SK-N-MC (cell line): ENCODE measurements around the gene SSTR1.

Experiments
- EZH2 ChIP-seq: fragments of 200-600 bp; sonication (generic); IDR thresholded peaks from one replicate; pipeline ENCODE4 v1.6.1; 2017; ENCODE audit warnings: antibody characterized with exemption
- FOXP2 ChIP-seq: optimal IDR thresholded peaks from 2 replicates; pipeline ENCODE3; 2011; ENCODE audit warnings: mild to moderate bottlenecking, moderate library complexity; ENCODE audit not compliant: insufficient read depth; ENCODE audit errors: extremely low read length, control extremely low read depth
- POLR2AphosphoS5 ChIP-seq: IDR thresholded peaks from 2 replicates; pipeline ENCODE4 v1.6.1; 2012; ENCODE audit warnings: mild to moderate bottlenecking, low read depth, low read length, borderline replicate concordance

DNA sequence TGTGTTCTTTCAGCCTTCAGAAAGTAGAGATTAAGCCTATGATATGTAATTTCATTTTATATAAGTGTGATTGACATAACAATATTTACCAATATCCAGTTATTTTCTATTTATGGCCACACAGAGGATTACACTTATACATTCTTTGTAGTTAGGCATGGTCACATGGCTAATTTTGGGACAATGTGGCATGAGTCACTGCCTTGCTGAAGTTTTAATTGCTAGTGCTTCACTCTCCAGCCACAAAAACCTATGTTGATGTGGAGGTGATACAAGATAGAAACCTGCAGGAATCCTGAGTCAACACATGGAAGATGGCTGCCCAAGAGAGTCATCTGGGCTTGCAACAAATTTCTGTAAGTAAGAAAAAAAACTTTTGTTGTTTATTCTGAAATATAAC is 31.2 kb downstream of the SSTR1 start:
- TF ChIP-seq EZH2 = no peak
- no peak for TF ChIP-seq POLR2AphosphoS5
- TF ChIP-seq FOXP2 = no peak
